Activated T-helper 1 cell treated with anti-CD3 and anti-CD28 coated beads, Interleukin-12 subunit alpha, Interleukin-12 subunit beta, Interleukin-2, Interleukin-4 antibody, amounts not matched to agents 30 ng/mL and 10 ng/mL and 1 ng/mL, durations not matched to agents 14 hours and 24 hours and 36 hours (primary cell): ENCODE data around the gene MAP3K20. TPM values are rescaled to one million over a fixed set of nuclear protein-coding genes. Genes with fewer than 3 reads are reported as not detected.
A peak's percentile ranks its signal among the peaks of the same experiment; 100 is the strongest.
"Not testable (repeated sequence)": the region's sequence is repeated elsewhere in the genome, so short reads cannot be mapped to it uniquely, and the experiment has no call there.

Source experiments
- DNase-seq: peaks from one replicate; pipeline ENCODE4 v3.0.0; 2021; ENCODE audit warnings: low spot score
- H3K27ac Mint-ChIP-seq: one replicate; pipeline ENCODE4 v1.8.0; 2021; ENCODE audit warnings: mild to moderate bottlenecking, mixed read lengths
- H3K27me3 Mint-ChIP-seq: one replicate; pipeline ENCODE4 v1.8.0; 2022; ENCODE audit warnings: mild to moderate bottlenecking, moderate library complexity, mixed read lengths; ENCODE audit not compliant: insufficient read depth
- H3K36me3 Mint-ChIP-seq: one replicate; pipeline ENCODE4 v1.8.0; 2021; ENCODE audit warnings: low read depth, mixed read lengths
- H3K4me1 Mint-ChIP-seq: one replicate; pipeline ENCODE4 v1.8.0; 2021; ENCODE audit warnings: low read depth, mixed read lengths
- H3K4me3 Mint-ChIP-seq: one replicate; pipeline ENCODE4 v1.8.0; 2021; ENCODE audit warnings: mild to moderate bottlenecking, moderate library complexity, mixed read lengths
- H3K9me3 Mint-ChIP-seq: one replicate; pipeline ENCODE4 v1.8.0; 2021; ENCODE audit warnings: mixed read lengths
- intact Hi-C: fragments of 100-400 bp; cut with micrococcal nuclease; formaldehyde crosslinking; loops from one replicate; pipeline ENCODE4 v1.15.1; 2024
- total RNA-seq: library from RNA; stranded (reverse); gene quantifications from 2 replicates; pipeline ENCODE4 v1.2.3, GENCODE V29; 2022

Gene MAP3K20
- total RNA-seq, 1 donor from 2014 or later: 17.7 TPM

- no peak for DNase-seq
- intact Hi-C loops: no loop called here
- no peaks in the 10 kb centered on the region for H3K4me1 Mint-ChIP-seq
- no peaks in the 10 kb centered on the region for H3K36me3 Mint-ChIP-seq
- no peaks in the 10 kb centered on the region for H3K27me3 Mint-ChIP-seq
- no peak overlapping the region for H3K4me3 Mint-ChIP-seq
- H3K27ac Mint-ChIP-seq: no peak overlapping the region
- H3K9me3 Mint-ChIP-seq: no peaks in the 10 kb centered on the region
Observed at GRCh38 chr2:173251225-173251624, 175.6 kb downstream of the MAP3K20 start.

GRCh38 chr2:173252581-173252980, 176.9 kb downstream of the MAP3K20 start:
- Mint-ChIP-seq H3K4me1 (no peaks in the 10 kb centered on the region), H3K27me3 (peaks cover 4% of the 10 kb centered on the region), H3K9me3 (no peaks in the 10 kb centered on the region), H3K4me3 (no peak overlapping the region), H3K27ac (no peak overlapping the region), H3K36me3 (no peaks in the 10 kb centered on the region)
- DNase-seq: no peak
- intact Hi-C loops: no loop called here

- Mint-ChIP-seq H3K9me3 (no peaks in the 10 kb centered on the region), H3K4me1 (no peaks in the 10 kb centered on the region), H3K27ac (no peak overlapping the region), H3K36me3 (no peaks in the 10 kb centered on the region), H3K4me3 (no peak overlapping the region), H3K27me3 (peaks cover 4% of the 10 kb centered on the region)
- no peak for DNase-seq
- intact Hi-C loops: no loop called here
Observed at GRCh38 chr2:173254659-173255058, 179.0 kb downstream of the MAP3K20 start.

DNA sequence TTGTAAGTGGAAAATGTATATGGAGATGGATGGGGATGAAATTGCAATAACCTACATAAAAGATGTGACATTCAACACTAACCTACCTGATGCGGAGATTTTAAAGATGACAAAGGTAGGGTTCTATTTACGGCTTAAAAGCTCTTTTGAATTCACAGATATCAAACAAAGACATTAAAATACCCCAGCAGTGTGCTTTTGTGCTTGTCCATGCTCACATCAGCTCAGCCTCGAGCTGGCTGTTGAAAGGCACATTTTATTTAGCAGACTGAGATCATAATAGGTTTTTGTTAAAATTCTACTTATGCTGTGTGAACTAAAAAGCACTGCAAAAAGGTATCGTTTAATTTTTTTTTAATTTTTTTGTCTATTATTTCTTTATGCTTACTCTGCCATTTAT, 183.1 kb downstream of the MAP3K20 start:
- H3K9me3 Mint-ChIP-seq: no peaks in the 10 kb centered on the region
- H3K36me3 Mint-ChIP-seq: peaks cover 2% of the 10 kb centered on the region
- intact Hi-C loops: no loop called here
- H3K4me1 Mint-ChIP-seq: peaks cover 2% of the 10 kb centered on the region
- H3K27ac Mint-ChIP-seq: no peak overlapping the region
- DNase-seq: no peak
- peaks cover 4% of the 10 kb centered on the region for H3K27me3 Mint-ChIP-seq
- no peak overlapping the region for H3K4me3 Mint-ChIP-seq

- intact Hi-C loops, DNase-seq, H3K27me3 Mint-ChIP-seq, H3K9me3 Mint-ChIP-seq, H3K27ac Mint-ChIP-seq, H3K4me3 Mint-ChIP-seq, H3K36me3 Mint-ChIP-seq: not testable (repeated sequence)
- peaks cover 20% of the 10 kb centered on the region for H3K4me1 Mint-ChIP-seq
Observed at GRCh38 chr2:173262356-173262755, 186.7 kb downstream of the MAP3K20 start.

GRCh38 chr2:173264151-173264550, 188.5 kb downstream of the MAP3K20 start:
- intact Hi-C loops: loop anchor here (1.0 kb wide), 1 partner anchor 90 kb away; the partner anchor contains the start of gene CDCA7
- DNase-seq: no peak
- Mint-ChIP-seq H3K27ac (no peak overlapping the region), H3K27me3 (no peaks in the 10 kb centered on the region), H3K4me1 (peaks cover 20% of the 10 kb centered on the region), H3K9me3 (no peaks in the 10 kb centered on the region), H3K36me3 (peaks cover 10% of the 10 kb centered on the region), H3K4me3 (peak overlapping the region; percentile 16)

GRCh38 chr2:173264603-173265366, 189.1 kb downstream of the MAP3K20 start:
- intact Hi-C loops: loop anchor here (1.0 kb wide), 1 partner anchor 90 kb away; the partner anchor contains the start of gene CDCA7
- H3K27me3 Mint-ChIP-seq: no peaks in the 10 kb centered on the region
- peak overlapping the region; percentile 9 for H3K27ac Mint-ChIP-seq

DNA sequence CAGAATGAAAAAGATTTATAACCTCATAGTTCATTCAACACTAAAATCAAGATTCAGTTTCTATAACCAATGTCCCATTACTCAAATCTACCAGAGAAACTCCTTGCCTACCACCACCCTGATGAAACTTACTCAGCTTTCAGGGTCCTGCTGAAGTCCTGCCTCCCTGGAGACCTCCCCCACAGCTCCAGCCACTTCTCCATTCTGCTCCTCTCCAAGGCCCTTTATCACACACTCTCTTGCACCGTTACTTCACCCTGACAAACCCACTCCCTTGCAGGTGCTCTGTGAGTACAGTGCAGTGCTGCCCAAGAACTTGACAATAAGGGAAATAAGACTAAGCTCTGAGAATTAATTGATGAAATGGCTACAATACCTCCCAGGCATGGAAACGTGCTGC, 195.5 kb downstream of the MAP3K20 start:
- Mint-ChIP-seq H3K36me3 (peaks cover 4% of the 10 kb centered on the region), H3K27ac (no peak overlapping the region), H3K9me3 (peaks cover 9% of the 10 kb centered on the region), H3K4me1 (no peaks in the 10 kb centered on the region), H3K4me3 (no peak overlapping the region), H3K27me3 (peaks cover under 1% of the 10 kb centered on the region)
- DNase-seq: no peak
- intact Hi-C loops: no loop called here

More at GRCh38 chr2:173264603-173265366, 189.1 kb downstream of the MAP3K20 start:
- H3K4me3 Mint-ChIP-seq: peak overlapping the region; percentile 16
- peaks cover 20% of the 10 kb centered on the region for H3K4me1 Mint-ChIP-seq
- no peaks in the 10 kb centered on the region for H3K9me3 Mint-ChIP-seq
- peaks cover 10% of the 10 kb centered on the region for H3K36me3 Mint-ChIP-seq
- DNase-seq: peak; percentile 8

- intact Hi-C loops: no loop called here
- Mint-ChIP-seq H3K4me3 (no peak overlapping the region), H3K36me3 (peaks cover 4% of the 10 kb centered on the region), H3K27ac (no peak overlapping the region), H3K9me3 (peaks cover 9% of the 10 kb centered on the region), H3K4me1 (no peaks in the 10 kb centered on the region), H3K27me3 (peaks cover 2% of the 10 kb centered on the region)
- no peak for DNase-seq
Observed at GRCh38 chr2:173271825-173272224, 196.2 kb downstream of the MAP3K20 start.

DNA sequence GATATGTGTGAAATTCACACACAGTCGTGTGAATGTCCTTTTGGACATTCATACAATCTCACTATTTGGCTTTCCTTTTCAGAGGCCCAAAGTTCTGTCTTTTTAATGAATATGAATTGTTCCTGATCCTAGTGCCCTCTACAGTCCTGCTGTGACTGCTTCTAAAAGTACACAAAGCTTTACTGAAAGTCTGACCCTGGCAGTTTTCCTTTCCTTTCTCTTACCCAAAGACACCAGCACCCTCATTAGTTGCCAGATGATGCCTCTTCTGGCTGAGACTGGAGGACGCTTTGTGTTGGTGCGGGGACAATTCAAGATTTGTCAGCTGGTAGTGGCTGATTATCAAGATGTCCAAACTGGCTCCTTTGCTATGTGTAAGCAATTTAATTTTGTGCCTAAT, 197.2 kb downstream of the MAP3K20 start:
- H3K27me3 Mint-ChIP-seq: peaks cover 2% of the 10 kb centered on the region
- peaks cover 9% of the 10 kb centered on the region for H3K9me3 Mint-ChIP-seq
- H3K36me3 Mint-ChIP-seq: no peaks in the 10 kb centered on the region
- no peak overlapping the region for H3K4me3 Mint-ChIP-seq
- DNase-seq: no peak
- no peaks in the 10 kb centered on the region for H3K4me1 Mint-ChIP-seq
- intact Hi-C loops: no loop called here
- no peak overlapping the region for H3K27ac Mint-ChIP-seq

GRCh38 chr2:173278794-173279526, 203.3 kb downstream of the MAP3K20 start:
- Mint-ChIP-seq H3K27me3 (peaks cover 4% of the 10 kb centered on the region), H3K36me3 (no peaks in the 10 kb centered on the region), H3K4me1 (peaks cover 13% of the 10 kb centered on the region), H3K9me3 (peaks cover 8% of the 10 kb centered on the region), H3K4me3 (no peak overlapping the region), H3K27ac (no peak overlapping the region)
- intact Hi-C loops: no loop called here
- DNase-seq: no peak

GRCh38 chr2:173279527-173279868, 203.9 kb downstream of the MAP3K20 start:
- no peak for DNase-seq
- no peaks in the 10 kb centered on the region for H3K36me3 Mint-ChIP-seq
- intact Hi-C loops: no loop called here
- no peak overlapping the region for H3K4me3 Mint-ChIP-seq
- peaks cover 4% of the 10 kb centered on the region for H3K27me3 Mint-ChIP-seq
- no peak overlapping the region for H3K27ac Mint-ChIP-seq
- peaks cover 5% of the 10 kb centered on the region for H3K9me3 Mint-ChIP-seq
- peaks cover 13% of the 10 kb centered on the region for H3K4me1 Mint-ChIP-seq

DNA sequence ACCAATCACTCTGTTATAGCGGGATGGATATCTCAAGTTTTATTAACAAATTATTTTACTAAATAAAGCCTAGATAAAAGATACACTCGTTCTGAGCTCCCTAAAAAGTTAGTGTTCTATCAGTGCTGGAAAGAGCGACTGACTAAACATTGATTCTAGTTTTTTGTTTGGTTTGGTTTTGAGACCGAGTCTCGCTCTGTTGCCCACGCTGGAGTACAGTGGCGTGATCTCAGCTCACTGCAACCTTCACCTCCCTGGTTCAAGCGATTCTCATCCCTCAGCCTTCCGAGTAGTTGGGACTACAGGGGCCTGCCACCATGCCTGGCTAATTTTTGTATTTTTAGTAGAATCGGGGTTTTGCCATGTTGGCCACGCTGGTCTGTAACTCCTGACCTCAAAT, 205.2 kb downstream of the MAP3K20 start:
- intact Hi-C loops: no loop called here
- Mint-ChIP-seq H3K36me3 (no peaks in the 10 kb centered on the region), H3K4me3 (no peak overlapping the region), H3K27ac (no peak overlapping the region), H3K4me1 (peaks cover 13% of the 10 kb centered on the region), H3K27me3 (peaks cover 4% of the 10 kb centered on the region), H3K9me3 (no peaks in the 10 kb centered on the region)
- no peak for DNase-seq
